ENCODE results near the gene NEMP2. TPM values are rescaled to one million over a fixed set of nuclear protein-coding genes. Genes with fewer than 3 reads are reported as not detected.

The NEMP2 gene
- total and polyA plus RNA-seq, 3 experiments from 2014 or later = 10.5 to 17.5 (median 16.9) TPM

- H3K4me1 ChIP-seq (ENCODE audit: insufficient read depth, low read length) = no peaks in the 10 kb centered on the region
- no peaks in the 10 kb centered on the region for H3K9me3 ChIP-seq (ENCODE audit: low read length)
- ChIA-PET CTCF (no interaction called here), POLR2A (no interaction called here)
- H3K4me3 ChIP-seq (ENCODE audit: low read length) = no peak overlapping the region
- H3K36me3 ChIP-seq (ENCODE audit: insufficient read depth, low read length) = peaks cover 20% of the 10 kb centered on the region
- DNase-seq = no peak
- no peaks in the 10 kb centered on the region for H3K27me3 ChIP-seq (ENCODE audit: insufficient read depth, low read length, poor library complexity, severe bottlenecking)
- Mint-ChIP-seq H3K4me3 (no peak overlapping the region), H3K36me3 (peaks cover 0 to 78% (median 13%) of the 10 kb centered on the region in 3 donors), H3K27me3 (no peaks in the 10 kb centered on the region), H3K4me1 (peaks cover 7 to 9% (median 8%) of the 10 kb centered on the region in 3 donors), H3K27ac (peak overlapping the region in 5 of 8 donors; percentile 6 to 86 (median 52)), H3K9me3 (no peaks in the 10 kb centered on the region)
- H3K27ac ChIP-seq (ENCODE audit: low read depth, low read length) = no peak overlapping the region
Observed at GRCh38 chr2:190506666-190507065, 27.9 kb downstream of the NEMP2 start.

GRCh38 chr2:190505696-190506095 is 28.8 kb downstream of the NEMP2 start:
- Mint-ChIP-seq H3K27me3 (no peaks in the 10 kb centered on the region), H3K4me1 (peaks cover 8 to 11% (median 9%) of the 10 kb centered on the region in 3 donors), H3K4me3 (no peak overlapping the region), H3K27ac (peak overlapping the region; percentile 1 to 87 (median 76)), H3K9me3 (no peaks in the 10 kb centered on the region), H3K36me3 (peaks cover 0 to 81% (median 12%) of the 10 kb centered on the region in 3 donors)
- H3K4me3 ChIP-seq (ENCODE audit: low read length) = no peak overlapping the region
- H3K36me3 ChIP-seq (ENCODE audit: insufficient read depth, low read length) = peaks cover 20% of the 10 kb centered on the region
- POLR2A ChIA-PET = interaction anchor here (0.6 kb wide), 1 partner anchor 121 kb away, joined by 3 read pairs; no protein-coding TSS in a partner anchor
- no peak for DNase-seq
- CTCF ChIA-PET = no interaction called here
- H3K27ac ChIP-seq (ENCODE audit: low read depth, low read length) = no peak overlapping the region
- H3K9me3 ChIP-seq (ENCODE audit: low read length) = no peaks in the 10 kb centered on the region
- H3K4me1 ChIP-seq (ENCODE audit: insufficient read depth, low read length) = no peaks in the 10 kb centered on the region
- no peaks in the 10 kb centered on the region for H3K27me3 ChIP-seq (ENCODE audit: insufficient read depth, low read length, poor library complexity, severe bottlenecking)

- POLR2A ChIA-PET = no interaction called here
Observed at GRCh38 chr2:190504912-190505311, 29.6 kb downstream of the NEMP2 start.

GRCh38 chr2:190503088-190503487 is 31.4 kb downstream of the NEMP2 start:
- DNase-seq = no peak
- peak overlapping the region in 6 of 8 donors; percentile 1 to 82 (median 72) for H3K27ac Mint-ChIP-seq
- no peak overlapping the region for H3K27ac ChIP-seq (ENCODE audit: low read depth, low read length)
- no peak overlapping the region for H3K4me3 Mint-ChIP-seq
- peaks cover 8 to 11% (median 9%) of the 10 kb centered on the region in 3 donors for H3K4me1 Mint-ChIP-seq
- no peaks in the 10 kb centered on the region for H3K9me3 ChIP-seq (ENCODE audit: low read length)
- H3K27me3 ChIP-seq (ENCODE audit: insufficient read depth, low read length, poor library complexity, severe bottlenecking) = no peaks in the 10 kb centered on the region
- POLR2A ChIA-PET = no interaction called here
- H3K9me3 Mint-ChIP-seq = no peaks in the 10 kb centered on the region
- peaks cover 0 to 81% (median 12%) of the 10 kb centered on the region in 3 donors for H3K36me3 Mint-ChIP-seq
- H3K36me3 ChIP-seq (ENCODE audit: insufficient read depth, low read length) = peaks cover 33% of the 10 kb centered on the region
- no peak overlapping the region for H3K4me3 ChIP-seq (ENCODE audit: low read length)
- no peaks in the 10 kb centered on the region for H3K4me1 ChIP-seq (ENCODE audit: insufficient read depth, low read length)
- CTCF ChIA-PET = no interaction called here
- no peaks in the 10 kb centered on the region for H3K27me3 Mint-ChIP-seq

More at GRCh38 chr2:190504912-190505311, 29.6 kb downstream of the NEMP2 start:
- Histone ChIP-seq H3K4me1 (ENCODE audit: insufficient read depth, low read length) (no peaks in the 10 kb centered on the region), H3K27ac (ENCODE audit: low read depth, low read length) (no peak overlapping the region), H3K27me3 (ENCODE audit: insufficient read depth, low read length, poor library complexity, severe bottlenecking) (no peaks in the 10 kb centered on the region), H3K36me3 (ENCODE audit: insufficient read depth, low read length) (peaks cover 26% of the 10 kb centered on the region), H3K9me3 (ENCODE audit: low read length) (no peaks in the 10 kb centered on the region), H3K4me3 (ENCODE audit: low read length) (no peak overlapping the region)
- Mint-ChIP-seq H3K9me3 (no peaks in the 10 kb centered on the region), H3K36me3 (peaks cover 0 to 82% (median 10%) of the 10 kb centered on the region in 3 donors), H3K4me3 (no peak overlapping the region), H3K4me1 (peaks cover 8 to 11% (median 9%) of the 10 kb centered on the region in 3 donors), H3K27me3 (no peaks in the 10 kb centered on the region), H3K27ac (peak overlapping the region in 4 of 8 donors; percentile 8 to 87 (median 54))
- DNase-seq = no peak
- CTCF ChIA-PET = no interaction called here

- no peaks in the 10 kb centered on the region for H3K27me3 ChIP-seq (ENCODE audit: insufficient read depth, low read length, poor library complexity, severe bottlenecking)
- H3K4me1 Mint-ChIP-seq = peaks cover 8 to 13% (median 12%) of the 10 kb centered on the region in 3 donors
- peak overlapping the region in 6 of 8 donors; percentile 12 to 95 (median 61) for H3K27ac Mint-ChIP-seq
- no peak for DNase-seq
- H3K4me3 Mint-ChIP-seq = no peak overlapping the region
- ChIA-PET CTCF (no interaction called here), POLR2A (no interaction called here)
- H3K9me3 Mint-ChIP-seq = no peaks in the 10 kb centered on the region
- no peaks in the 10 kb centered on the region for H3K4me1 ChIP-seq (ENCODE audit: insufficient read depth, low read length)
- H3K36me3 ChIP-seq (ENCODE audit: insufficient read depth, low read length) = peaks cover 38% of the 10 kb centered on the region
- H3K9me3 ChIP-seq (ENCODE audit: low read length) = no peaks in the 10 kb centered on the region
- H3K27me3 Mint-ChIP-seq = no peaks in the 10 kb centered on the region
- peaks cover 0 to 84% (median 12%) of the 10 kb centered on the region in 3 donors for H3K36me3 Mint-ChIP-seq
- H3K4me3 ChIP-seq (ENCODE audit: low read length) = no peak overlapping the region
- H3K27ac ChIP-seq (ENCODE audit: low read depth, low read length) = no peak overlapping the region
Observed at GRCh38 chr2:190501702-190502407, 32.7 kb downstream of the NEMP2 start.

- H3K27me3 Mint-ChIP-seq = no peaks in the 10 kb centered on the region
- H3K27ac ChIP-seq (ENCODE audit: low read depth, low read length) = no peak overlapping the region
- H3K27me3 ChIP-seq (ENCODE audit: insufficient read depth, low read length, poor library complexity, severe bottlenecking) = no peaks in the 10 kb centered on the region
- no peak overlapping the region for H3K4me3 ChIP-seq (ENCODE audit: low read length)
- no peaks in the 10 kb centered on the region for H3K4me1 ChIP-seq (ENCODE audit: insufficient read depth, low read length)
- H3K9me3 Mint-ChIP-seq = no peaks in the 10 kb centered on the region
- POLR2A ChIA-PET = no interaction called here
- peaks cover 8 to 13% (median 12%) of the 10 kb centered on the region in 3 donors for H3K4me1 Mint-ChIP-seq
- no peaks in the 10 kb centered on the region for H3K9me3 ChIP-seq (ENCODE audit: low read length)
- H3K4me3 Mint-ChIP-seq = no peak overlapping the region
- H3K36me3 Mint-ChIP-seq = peaks cover 0 to 83% (median 10%) of the 10 kb centered on the region in 3 donors
- no peak for DNase-seq
- H3K27ac Mint-ChIP-seq = peak overlapping the region in 3 of 8 donors; percentile 4 to 73 (median 69)
- CTCF ChIA-PET = no interaction called here
- peaks cover 38% of the 10 kb centered on the region for H3K36me3 ChIP-seq (ENCODE audit: insufficient read depth, low read length)
Observed at GRCh38 chr2:190501231-190501630, 33.3 kb downstream of the NEMP2 start.

- H3K4me3 Mint-ChIP-seq = no peak overlapping the region
- Histone ChIP-seq H3K36me3 (ENCODE audit: insufficient read depth, low read length) (peaks cover 38% of the 10 kb centered on the region), H3K27ac (ENCODE audit: low read depth, low read length) (no peak overlapping the region), H3K9me3 (ENCODE audit: low read length) (no peaks in the 10 kb centered on the region), H3K4me1 (ENCODE audit: insufficient read depth, low read length) (no peaks in the 10 kb centered on the region), H3K4me3 (ENCODE audit: low read length) (no peak overlapping the region), H3K27me3 (ENCODE audit: insufficient read depth, low read length, poor library complexity, severe bottlenecking) (no peaks in the 10 kb centered on the region)
- no peaks in the 10 kb centered on the region for H3K9me3 Mint-ChIP-seq
- POLR2A ChIA-PET = no interaction called here
- peaks cover 8 to 17% (median 9%) of the 10 kb centered on the region in 3 donors for H3K4me1 Mint-ChIP-seq
- H3K27ac Mint-ChIP-seq = peak overlapping the region in 5 of 8 donors; percentile 9 to 52 (median 21)
- H3K36me3 Mint-ChIP-seq = peaks cover 0 to 83% (median 9%) of the 10 kb centered on the region in 3 donors
- DNase-seq = no peak
- CTCF ChIA-PET = no interaction called here
- no peaks in the 10 kb centered on the region for H3K27me3 Mint-ChIP-seq
Observed at GRCh38 chr2:190500054-190500502, 34.4 kb downstream of the NEMP2 start.

- Histone ChIP-seq H3K27ac (ENCODE audit: low read depth, low read length) (no peak overlapping the region), H3K9me3 (ENCODE audit: low read length) (no peaks in the 10 kb centered on the region), H3K4me1 (ENCODE audit: insufficient read depth, low read length) (no peaks in the 10 kb centered on the region), H3K4me3 (ENCODE audit: low read length) (no peak overlapping the region), H3K36me3 (ENCODE audit: insufficient read depth, low read length) (peaks cover 38% of the 10 kb centered on the region), H3K27me3 (ENCODE audit: insufficient read depth, low read length, poor library complexity, severe bottlenecking) (no peaks in the 10 kb centered on the region)
- Mint-ChIP-seq H3K9me3 (no peaks in the 10 kb centered on the region), H3K27ac (peak overlapping the region in 4 of 8 donors; percentile 9 to 61 (median 52)), H3K4me3 (no peak overlapping the region), H3K4me1 (peaks cover 12 to 22% (median 16%) of the 10 kb centered on the region in 3 donors), H3K36me3 (peaks cover 5 to 86% (median 10%) of the 10 kb centered on the region in 3 donors), H3K27me3 (no peaks in the 10 kb centered on the region)
- CTCF ChIA-PET = no interaction called here
- DNase-seq = no peak
- POLR2A ChIA-PET = interaction anchor here (0.6 kb wide), 1 partner anchor 474 kb away, joined by 3 read pairs; no protein-coding TSS in a partner anchor
Observed at GRCh38 chr2:190499273-190499672, 35.2 kb downstream of the NEMP2 start.
